ENCODE measurements around the gene EPB41L1.

Gene EPB41L1

GRCh38 chr20:36260316-36260715 lies 105.8 kb downstream of the EPB41L1 start:
- no peak for DNase-seq (ENCODE audit: low read depth, low spot score)

- DNase-seq (ENCODE audit: low read depth, low spot score), result no peak
Measured at GRCh38 chr20:36261389-36262105, 107.0 kb downstream of the EPB41L1 start.

DNA sequence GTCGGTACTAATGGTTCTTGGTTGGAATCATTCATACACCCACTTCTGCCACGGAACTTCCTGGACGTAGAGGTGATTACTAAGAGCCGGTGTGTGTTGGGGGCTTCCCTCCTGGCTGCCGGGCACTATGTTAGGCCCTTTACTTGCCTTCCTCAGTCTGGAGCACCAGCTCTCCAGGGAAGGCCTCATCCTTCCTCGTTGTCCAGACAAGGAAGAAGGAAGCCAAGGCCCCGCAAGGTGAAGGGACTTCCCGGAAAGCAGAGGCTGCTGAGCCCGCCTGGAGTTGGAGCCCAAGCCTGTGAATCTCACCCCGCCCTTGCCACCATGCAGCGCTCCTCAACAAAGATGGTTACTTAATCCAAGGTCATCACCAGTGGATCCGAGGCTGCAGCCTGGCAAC lies 107.9 kb downstream of the EPB41L1 start:
- no peak for DNase-seq (ENCODE audit: low read depth, low spot score)

- no peak for DNase-seq (ENCODE audit: low read depth, low spot score)
Measured at GRCh38 chr20:36264426-36265246, 110.1 kb downstream of the EPB41L1 start.

GRCh38 chr20:36266189-36266588 lies 111.6 kb downstream of the EPB41L1 start:
- no peak for DNase-seq (ENCODE audit: low read depth, low spot score)

- DNase-seq (ENCODE audit: low read depth, low spot score), result no peak
Measured at GRCh38 chr20:36267605-36268381, 113.3 kb downstream of the EPB41L1 start.

DNA sequence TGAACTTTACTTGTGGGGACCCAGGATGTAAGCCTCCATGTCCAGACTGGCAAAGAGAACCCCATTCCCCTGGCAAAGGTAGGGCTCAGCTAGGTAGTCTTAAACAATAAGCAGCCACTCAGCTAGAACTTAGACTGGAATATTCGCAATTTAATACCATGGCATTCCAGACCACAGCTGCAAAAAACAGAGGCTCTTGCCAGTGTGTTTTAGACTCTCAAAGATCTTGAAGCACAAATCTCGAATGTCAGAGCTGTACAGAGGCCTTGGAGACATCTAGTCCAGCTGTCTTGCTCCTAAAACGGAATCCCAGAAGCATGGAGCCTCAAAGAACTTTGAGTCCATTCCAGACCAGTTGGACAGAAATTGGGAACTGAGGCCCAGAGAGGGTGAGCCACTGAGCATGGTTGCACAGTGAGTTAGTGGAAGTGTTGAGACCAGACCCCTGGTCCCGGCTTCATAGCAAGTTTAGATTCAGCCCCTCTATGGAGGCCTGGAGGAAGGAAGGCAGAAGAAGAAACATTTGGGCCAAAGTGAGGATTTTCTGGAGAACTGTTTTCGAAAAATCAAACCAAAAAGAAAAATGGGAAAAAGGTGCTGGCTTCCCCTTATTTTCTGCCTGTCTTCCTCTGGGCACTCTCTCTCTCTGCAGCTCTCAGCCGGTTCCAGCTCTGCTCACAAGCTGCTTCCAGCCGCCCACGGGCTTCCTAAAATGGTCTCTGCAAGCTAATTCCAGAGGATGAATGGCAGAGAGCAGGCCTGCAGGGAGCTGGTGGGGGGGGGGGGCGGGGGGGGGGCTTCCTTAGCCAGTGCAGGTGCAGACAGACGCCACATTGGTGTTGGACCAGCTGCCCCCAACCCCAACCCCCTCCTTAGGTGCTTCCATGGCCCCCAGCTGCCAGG lies 114.2 kb downstream of the EPB41L1 start:
- DNase-seq (ENCODE audit: low read depth, low spot score), result no peak

DNA sequence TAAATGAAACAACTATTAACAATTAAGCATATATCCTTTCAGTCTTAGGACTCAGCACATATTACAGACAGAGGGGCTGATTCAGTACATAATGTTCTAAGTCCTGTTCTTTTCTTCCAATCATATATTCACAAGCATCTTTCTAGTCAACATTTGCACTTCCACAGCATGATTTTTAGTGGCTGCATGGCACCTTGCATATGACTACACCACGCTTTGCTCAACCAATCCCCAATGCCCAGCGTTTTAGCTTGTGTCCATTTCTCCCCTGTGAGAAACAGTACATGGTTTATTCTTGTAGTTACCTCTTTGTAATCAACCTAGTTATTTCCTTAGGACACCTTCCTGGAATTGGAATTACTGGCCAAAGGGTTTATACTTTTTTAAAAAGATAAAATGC lies 115.0 kb downstream of the EPB41L1 start:
- no peak for DNase-seq (ENCODE audit: low read depth, low spot score)

- no peak for DNase-seq (ENCODE audit: low read depth, low spot score)
Measured at GRCh38 chr20:36270744-36271638, 116.5 kb downstream of the EPB41L1 start.

- no peak for DNase-seq (ENCODE audit: low read depth, low spot score)
Measured at GRCh38 chr20:36271639-36272546, 117.4 kb downstream of the EPB41L1 start.

- no peak for DNase-seq (ENCODE audit: low read depth, low spot score)
Measured at GRCh38 chr20:36272547-36273220, 118.1 kb downstream of the EPB41L1 start.

DNA sequence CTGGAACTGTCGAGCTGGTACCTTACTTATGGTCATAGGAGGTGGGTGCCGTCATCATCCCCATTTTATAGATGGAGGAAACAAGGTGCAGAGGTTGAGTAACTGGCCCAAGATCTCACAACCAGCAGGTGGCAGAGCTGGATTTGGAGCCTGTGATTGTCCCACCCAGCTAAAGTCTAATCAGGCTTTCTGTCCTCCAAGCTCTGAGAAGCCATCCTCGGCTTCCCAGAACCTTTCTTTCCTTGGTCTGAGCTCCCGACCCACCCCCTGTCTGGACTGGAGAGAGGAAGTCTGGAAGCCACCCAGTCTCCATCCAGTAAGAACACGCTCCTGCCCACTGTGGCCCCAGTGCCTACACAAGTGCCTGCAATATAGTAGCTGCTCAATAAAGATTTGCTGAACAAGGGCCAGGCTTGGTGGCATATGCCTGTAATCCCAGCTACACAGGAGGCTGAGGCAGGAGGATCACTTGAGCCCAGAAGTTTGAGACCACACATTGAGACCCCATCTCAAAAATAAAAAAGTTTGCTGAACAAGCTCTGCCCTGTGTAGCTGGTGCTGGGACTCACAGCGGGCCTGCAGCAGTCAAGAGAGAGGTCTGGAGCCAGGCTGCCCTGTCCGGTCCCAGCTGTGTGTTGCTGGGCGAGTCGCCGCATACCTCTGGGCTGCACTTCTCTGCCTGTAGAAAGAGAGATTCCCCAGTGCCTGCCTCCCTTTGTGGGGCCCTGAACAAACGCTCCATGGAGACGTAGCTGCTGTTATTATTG lies 119.1 kb downstream of the EPB41L1 start:
- DNase-seq (ENCODE audit: low read depth, low spot score), result no peak

DNA sequence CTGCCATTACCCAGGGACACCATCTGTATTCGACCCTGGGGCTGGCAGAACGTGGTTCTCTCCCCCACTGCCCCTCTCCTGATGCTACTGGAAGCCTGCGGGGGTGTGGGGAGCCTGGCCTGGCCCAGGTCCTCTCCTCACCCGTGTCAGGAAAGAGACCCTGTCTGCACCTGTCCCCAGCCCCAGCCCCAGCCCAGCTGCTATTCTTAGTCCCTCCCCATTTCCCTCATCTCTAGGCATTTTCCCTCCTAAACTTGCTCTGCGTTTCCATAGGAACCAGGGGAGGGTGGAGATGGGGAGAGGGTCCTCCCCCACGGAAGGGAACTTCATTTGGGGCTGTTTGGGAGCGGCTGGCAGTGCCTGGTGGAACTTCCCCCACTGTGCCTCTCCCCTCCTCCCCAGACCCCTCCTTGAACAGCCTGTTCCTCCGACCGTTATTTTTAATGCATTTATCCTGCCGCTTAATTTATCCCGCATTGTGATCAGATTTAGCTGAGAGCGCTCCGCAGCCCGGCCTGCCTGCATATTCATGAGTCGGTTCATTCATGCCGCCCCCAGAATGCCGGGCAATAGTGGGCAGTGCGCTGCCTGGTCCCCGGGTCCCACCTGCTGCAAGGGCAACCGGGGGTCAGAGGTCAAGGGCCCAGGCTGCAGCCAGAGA lies 119.8 kb downstream of the EPB41L1 start:
- DNase-seq (ENCODE audit: low read depth, low spot score), result no peak

GRCh38 chr20:36275011-36275410 lies 120.5 kb downstream of the EPB41L1 start:
- DNase-seq (ENCODE audit: low read depth, low spot score), result no peak

- no peak for DNase-seq (ENCODE audit: low read depth, low spot score)
Measured at GRCh38 chr20:36275441-36276189, 121.1 kb downstream of the EPB41L1 start.

GRCh38 chr20:36277546-36277945 lies 123.0 kb downstream of the EPB41L1 start:
- DNase-seq (ENCODE audit: low read depth, low spot score), result no peak

DNA sequence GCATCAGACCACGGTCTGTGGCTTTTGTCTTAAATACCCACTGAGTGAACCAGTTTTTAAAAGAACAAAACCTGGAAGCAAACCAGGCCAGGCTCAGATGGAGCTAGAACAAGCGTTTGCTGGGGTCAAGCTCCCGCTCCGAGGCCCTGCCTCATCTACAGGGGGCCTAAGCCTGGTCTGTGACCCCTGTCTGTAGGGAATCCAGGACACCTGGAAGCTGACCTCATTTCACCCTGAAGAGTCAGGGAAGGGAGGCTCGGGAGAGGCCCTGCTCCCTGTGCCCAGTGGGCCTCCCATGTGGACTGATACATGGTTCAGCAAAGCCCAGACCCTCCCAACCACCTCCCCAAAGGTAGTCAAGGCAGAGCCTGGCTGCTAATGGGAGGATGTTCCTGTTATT lies 124.8 kb downstream of the EPB41L1 start:
- DNase-seq (ENCODE audit: low read depth, low spot score), result no peak

Measured in brain pericyte (primary cell).